GM18526 (cell line): ENCODE results near the gene ITPR1.

Experiments used
- POLR2A ChIP-seq: IDR thresholded peaks from 3 replicates; pipeline ENCODE4 v1.6.1; 2011; ENCODE audit not compliant: insufficient read length; ENCODE audit errors: extremely low read depth

ITPR1 gene

DNA sequence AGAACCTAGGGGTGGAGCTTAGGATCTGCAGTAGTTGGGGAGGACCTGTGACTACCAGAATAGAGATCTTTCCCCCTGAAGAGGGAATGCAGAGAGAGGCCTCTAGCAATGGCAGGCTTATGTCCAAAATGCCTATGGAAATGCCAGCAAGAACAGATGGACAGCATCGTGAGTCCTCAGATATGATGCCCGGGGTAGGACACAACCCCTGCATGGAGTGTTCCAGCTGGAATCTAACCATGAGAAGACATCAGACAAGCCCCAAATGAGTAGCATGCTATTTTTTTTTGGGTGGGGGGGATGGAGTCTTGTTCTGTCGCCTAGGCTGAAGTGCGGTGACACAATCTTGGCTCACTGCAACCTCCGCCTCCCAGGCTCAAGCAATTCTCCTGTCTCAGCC, 111.5 kb downstream of the ITPR1 start:
- no peak for TF ChIP-seq POLR2A

DNA sequence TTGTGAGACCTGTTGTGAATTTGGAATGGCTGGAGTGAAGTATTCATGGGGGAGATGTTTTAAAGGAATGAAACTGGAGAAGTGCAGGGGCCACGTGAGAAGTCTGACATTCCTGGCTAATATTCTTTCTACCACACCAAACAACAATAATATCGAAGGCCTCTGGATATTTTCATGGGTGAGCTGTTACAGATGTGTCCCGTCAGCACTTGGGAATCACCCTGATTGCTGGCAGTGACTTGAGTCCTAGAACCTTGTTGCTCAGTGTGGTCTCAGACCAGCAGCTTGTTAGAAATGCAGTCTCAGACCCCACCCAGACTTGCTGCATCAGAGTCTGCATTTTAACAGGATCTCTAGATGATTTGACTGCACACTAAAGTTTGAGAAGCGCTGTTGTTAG, 113.8 kb downstream of the ITPR1 start:
- no peak for TF ChIP-seq POLR2A

DNA sequence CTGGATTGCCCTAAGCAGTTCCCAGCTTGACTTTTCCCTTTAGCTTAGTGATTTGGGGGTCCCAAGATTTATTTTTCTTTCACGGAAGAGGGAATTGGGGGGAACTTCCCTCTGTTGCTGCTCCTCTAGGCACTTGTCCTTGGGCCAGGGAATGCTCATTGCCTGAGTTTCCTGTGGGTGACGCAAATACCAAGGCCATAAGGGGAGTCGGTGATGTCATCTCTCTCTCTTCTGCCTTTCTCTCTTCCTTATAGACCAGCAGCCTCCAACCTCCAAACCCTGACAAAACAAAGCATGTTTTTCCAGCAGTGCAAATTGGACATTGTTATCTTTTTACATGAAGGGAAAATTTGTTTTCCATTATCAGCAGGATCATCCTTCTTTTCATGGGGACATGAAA, 120.2 kb downstream of the ITPR1 start:
- TF ChIP-seq POLR2A, result no peak

DNA sequence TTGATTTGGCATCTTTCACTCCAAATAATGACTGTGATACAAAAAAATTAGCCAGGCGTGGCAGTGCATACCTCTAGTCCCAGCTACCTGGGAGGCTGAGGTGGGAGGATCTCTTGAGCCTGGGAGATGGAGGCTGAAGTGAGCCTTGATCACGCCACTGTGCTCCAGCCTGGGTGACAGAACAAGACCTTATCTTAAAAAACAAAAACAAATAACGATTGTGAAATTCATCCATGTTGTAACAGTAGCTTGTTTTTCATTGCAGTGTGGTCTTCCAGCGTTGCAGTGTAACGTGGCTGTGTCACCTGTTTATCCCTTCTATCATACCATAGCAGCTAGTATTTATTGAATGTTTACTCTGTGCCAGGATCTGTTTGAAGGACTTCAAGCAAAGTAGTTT, 120.9 kb downstream of the ITPR1 start:
- TF ChIP-seq POLR2A, result no peak

DNA sequence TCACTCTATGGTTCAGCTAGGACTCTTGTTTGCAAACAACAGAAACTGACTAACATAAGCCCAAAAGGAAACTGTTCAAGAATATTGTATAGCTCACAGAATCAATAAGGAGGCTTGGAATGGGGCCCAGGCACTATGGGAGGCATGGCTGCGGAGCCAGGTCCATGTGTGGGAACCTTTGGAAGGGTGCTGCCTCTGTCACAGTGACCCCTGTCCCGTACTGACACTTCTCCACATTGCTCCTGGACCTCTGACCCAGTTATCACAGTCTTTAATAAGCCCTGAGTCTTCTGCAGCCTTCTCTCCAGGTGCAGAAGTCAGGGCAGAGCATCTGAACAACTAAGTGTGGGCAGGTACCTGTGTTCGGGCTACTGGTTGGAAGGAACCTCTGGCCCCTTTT, 121.8 kb downstream of the ITPR1 start:
- no peak for TF ChIP-seq POLR2A

DNA sequence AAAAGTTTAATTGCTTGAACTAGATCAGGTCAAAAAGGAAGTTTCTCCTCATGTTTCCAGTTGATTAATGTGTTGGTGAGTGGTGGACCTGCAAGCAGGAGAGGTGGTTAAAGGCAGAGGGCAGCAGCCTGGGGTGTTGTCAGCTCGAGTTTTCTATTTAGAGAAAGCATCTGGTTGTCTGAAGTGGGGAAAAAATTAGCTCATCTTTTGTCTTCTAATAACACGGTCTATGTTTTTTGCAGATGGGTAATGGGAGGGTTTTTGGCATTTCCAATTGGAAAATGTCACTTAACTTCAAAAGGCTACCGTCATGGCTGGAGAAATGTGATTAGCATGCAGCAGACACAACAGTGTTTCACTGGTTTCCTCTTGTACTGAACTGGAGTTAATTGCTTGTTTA, 122.6 kb downstream of the ITPR1 start:
- TF ChIP-seq POLR2A, result no peak

DNA sequence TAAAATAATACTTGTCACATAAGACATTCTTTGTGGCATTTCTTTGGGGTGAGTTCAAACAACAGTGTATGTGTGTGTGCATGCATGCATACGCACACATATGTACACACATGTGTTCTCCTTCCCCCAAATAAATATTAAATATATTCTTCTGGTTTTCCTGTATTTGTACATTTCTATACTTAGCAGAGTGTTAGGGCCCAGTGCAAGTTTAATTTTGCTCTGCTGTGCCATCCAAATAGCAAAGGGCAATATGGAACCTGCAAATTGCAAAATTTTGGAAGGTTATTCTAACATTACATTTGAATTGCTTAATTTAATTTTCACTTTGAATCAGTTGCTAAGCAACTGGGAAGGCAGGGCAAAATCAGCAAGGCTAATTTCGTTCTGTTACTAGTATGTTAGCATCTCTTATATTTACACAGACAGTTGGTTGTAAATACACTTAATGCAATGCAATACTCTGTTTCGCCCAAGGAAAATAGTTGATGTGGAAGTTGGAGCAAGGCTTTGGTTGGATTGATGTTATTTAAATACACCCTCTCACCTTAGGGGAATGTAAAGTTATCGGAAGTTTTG, 130.4 kb downstream of the ITPR1 start:
- TF ChIP-seq POLR2A, result no peak

DNA sequence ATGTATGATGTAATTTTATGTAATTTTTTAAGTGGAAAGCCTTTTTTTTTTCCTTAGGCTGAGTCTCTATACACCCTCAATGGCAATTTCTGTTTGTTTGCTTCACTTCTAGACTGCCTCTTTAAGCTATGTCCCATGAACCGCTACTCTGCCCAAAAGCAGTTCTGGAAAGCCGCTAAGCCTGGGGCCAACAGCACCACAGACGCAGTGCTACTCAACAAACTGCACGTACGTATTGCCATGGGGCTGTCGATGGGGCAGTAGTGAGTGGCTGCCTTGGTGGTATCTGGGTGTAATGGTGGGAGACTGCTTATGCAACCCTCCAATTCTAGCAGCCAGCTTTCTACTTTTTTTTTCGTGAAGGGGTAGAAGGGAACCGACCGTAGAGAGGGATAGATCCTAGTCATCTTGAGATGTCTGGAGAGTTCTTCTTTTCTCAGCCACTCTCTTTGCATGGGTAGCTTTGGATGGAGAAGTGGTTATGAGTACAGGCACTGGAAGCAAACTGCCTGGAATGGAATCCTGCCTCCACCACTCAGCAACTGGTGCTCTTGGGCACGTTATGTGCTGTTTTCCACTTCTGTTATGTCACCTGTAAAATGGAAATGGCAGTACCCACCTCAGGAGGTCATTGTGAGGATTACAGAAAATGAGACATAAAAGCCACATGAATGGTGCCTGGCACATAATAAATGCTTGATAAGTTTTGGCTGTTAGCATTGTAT, 134.7 kb downstream of the ITPR1 start:
- TF ChIP-seq POLR2A, result no peak

DNA sequence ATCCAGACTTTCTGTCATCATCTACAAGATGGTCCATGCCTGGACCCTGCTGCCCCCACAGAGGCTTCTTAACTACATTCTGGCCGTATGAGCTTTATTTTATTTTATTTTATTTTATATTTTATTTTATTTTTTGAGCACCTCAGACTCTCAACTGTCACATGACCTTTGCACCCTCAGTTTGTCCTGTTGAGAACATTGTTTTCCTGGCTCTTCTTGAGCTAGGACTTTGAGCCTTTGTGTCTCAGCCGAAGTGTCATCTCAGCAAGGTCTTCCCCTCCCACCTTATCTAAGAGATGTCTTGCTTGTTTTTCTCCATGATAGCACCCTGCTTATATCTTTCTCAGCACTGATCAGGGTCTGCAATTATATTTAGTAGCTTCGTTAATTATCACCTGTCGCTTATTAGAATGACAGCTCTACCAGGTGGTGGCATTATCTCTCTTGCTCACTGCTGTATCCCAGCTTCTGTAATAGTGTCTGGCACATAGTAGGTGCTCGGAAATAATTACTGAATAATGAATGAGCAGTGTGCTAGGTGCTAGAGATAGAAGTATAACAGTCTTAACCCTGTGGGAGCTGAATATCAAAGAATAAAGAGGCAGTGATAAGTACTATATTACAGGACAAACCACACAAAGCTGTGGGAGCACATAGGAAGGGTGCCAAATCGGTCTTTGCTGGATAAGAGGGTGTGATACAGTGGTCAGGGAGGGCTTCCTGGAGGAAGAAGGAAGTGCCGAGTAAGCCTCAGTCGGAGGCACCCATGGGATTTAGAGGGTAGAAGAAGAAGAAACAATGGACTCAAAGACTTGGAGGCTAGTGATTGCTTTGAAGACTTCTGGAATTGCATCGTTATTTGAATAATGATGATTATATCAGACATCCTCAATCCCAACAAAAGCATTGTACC, 136.2 kb downstream of the ITPR1 start:
- no peak for TF ChIP-seq POLR2A

DNA sequence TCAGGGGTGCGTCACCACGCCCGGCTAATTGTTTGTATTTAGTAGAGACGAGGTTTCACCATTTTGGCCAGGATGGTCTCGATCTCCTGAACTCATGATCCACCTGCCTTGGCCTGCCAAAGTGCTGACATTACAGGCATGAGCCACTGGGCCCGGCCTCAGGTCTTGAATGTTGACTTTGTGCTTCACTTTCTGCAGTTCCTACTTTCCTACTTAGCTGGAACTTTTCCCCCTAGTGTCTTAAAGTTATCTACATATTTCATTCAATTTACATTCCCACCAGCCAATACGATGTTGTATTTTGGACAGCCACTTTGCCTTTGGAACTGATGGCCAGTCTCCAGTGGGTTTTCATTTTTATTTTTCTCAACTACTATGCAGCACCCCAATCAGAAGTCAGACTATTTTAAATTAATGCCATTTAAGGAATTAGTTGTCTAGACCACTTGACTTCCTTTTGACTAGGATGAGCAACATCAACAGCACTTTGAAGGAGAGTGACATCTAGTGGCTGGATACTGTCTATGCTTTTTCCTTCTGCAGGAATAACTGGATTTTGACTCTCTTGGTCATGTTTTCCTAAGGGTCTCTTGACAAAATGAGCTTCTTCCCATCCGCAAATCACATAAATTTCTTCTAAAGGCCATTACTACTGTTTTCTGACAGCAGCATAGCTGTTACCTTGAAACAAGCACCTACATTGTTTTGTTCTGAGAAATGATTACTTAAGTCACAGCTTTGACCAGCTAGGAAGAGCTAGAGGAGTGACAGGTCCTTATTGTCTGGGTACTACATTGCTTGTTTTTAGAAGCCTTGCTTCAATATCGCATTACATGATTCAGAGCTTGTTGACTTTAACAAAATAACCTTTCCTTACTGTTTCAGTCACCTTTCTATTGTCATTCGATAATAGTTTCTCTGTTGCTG, 140.2 kb downstream of the ITPR1 start:
- no peak for TF ChIP-seq POLR2A

DNA sequence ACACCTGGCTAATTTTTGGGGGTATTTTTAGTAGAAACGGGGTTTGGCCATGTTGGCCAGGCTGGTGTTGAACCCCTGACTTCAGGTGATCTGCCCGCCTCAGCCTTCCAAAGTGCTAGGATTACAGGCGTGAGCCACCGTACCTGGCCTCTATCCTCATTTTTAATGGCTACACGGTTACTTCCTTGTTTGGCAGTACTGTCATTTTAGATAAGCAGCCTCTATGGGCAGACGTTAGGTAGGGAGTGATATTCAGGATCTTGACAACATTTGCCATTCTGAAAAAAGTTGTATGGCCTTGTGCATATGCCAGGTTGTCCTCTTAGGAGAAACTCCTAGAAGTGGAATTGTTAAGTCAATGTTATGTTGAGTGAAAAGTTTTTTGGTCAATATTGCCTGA, 141.7 kb downstream of the ITPR1 start:
- no peak for TF ChIP-seq POLR2A

DNA sequence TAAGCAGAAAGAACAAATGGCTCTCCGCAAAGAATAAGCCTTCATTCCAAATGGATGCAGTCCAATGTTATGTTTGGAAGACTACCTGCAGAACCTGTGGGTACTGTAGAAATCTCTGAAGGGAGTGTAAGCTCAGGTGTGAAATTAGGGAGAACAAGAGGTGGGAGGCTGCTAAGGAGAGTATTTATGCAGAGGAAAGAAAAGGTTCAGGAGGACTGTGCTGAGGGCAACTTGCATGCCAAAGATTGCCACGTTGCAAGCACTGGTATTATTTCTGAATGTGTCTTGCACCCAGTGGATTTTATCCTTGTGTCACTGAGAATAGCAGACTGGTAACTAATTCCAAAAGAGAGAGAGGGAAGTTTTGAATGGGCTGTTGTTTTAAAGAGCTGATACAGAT, 144.1 kb downstream of the ITPR1 start:
- TF ChIP-seq POLR2A, result no peak

DNA sequence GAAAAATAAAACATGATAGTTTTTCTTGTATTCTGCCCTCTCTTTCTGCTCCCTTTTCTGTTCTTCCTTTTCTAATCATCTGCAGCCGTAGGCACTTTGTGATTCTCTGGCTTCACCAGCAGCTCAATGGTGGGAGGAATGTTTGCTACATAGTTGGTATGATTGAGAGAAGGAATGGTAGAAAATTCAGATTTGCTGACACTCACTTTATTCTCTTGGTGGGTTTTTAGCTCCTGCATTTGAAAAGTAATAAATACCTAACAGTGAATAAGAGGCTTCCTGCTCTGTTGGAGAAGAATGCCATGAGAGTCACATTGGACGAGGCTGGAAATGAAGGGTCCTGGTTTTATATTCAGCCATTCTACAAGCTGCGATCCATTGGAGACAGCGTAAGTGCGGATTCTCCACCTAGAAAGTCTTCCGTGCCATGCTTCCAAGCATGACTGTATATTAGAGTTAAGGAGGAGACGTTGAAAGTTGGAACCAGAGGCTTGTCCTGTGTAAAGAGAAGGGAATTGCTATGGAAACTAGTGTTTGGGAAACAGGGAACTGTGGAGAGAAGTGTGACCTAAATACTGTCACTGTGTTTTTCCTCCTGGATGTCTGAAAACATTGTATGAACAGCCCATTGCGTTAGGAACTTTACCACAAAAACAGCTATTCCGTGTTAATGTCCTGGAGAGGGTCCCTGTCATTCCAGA, 148.9 kb downstream of the ITPR1 start:
- no peak for TF ChIP-seq POLR2A

DNA sequence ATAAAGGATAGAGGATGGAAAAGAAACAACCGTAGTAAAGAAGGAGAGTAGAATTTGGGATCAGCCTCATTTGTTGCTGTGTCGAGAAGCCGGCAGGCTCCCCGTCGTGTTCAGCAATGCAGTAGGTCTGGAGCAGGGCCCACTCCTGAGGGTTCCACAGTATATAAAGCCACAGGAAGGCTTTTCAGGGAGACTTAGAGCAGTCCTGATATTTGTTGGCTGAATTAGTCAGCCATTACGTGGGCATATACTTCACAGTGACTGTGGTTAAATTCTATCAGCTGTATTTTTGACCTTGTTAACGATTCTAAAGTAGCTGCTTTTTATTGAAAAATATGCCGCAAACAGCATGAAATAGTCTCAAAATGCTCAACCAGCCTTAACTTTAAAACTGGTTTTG, 149.5 kb downstream of the ITPR1 start:
- no peak for TF ChIP-seq POLR2A
